Heart left ventricle (tissue), 13 donors: ENCODE results near the gene GAN.

ENCODE experiments used
- CTCF ChIP-seq, 12 donors: fragments of 200-600 bp; sonication (generic) in 4 of 12; IDR thresholded peaks; one replicate each; pipeline versions ENCODE4 v1.5.0 to v1.8.0; 2018 to 2022; ENCODE audit warnings: antibody characterized with exemption in 12 of 12, mild to moderate bottlenecking in 5 of 12
- POLR2A ChIP-seq, 2 donors: fragments of 450-650 bp; IDR thresholded peaks; one replicate each; pipeline ENCODE4 v1.6.1; 2017; ENCODE audit warnings: antibody characterized with exemption in 2 of 2, mild to moderate bottlenecking in 2 of 2, moderate library complexity in 2 of 2
- donor health status: ischemic (EF 13 %, LVEDD 7.1; RV severe dilation, severe dysfunction).
- donor health status: DM: no; HTN: yes; CAD: no.
- donor health status: DM: no; HTN: no; CAD: no.
- donor health status: ischemic (EF 25% LVEDD 6.9; RV normal size, moderate dysfunction).
- donor health status: ischemic (EF 25% LVEDD 5.7; RV mildly dilated, moderate dysfunction).
- donor health status: ischemic (EF 35%, LVEDD 5.7; RV mildly dilated, moderate dysfunction).
- donor health status: nonischemic (EF 11% LVEDD 7.7; RV severe dilation, severe dysfunction).
- donor health status: DM: yes; HTN: yes; CAD: no.
- donor health status: PGD.
- donor health status: ischemic (EF 29% LVEDD 5.4; RV normal size, mild dysfunction).
- donor health status: nonischemic (EF 23%, LVEDD 6.1; RV moderate dilation, normal function).

- no peak for TF ChIP-seq CTCF (IDR thresholded peaks at IDR 0.05)
- no peak for TF ChIP-seq POLR2A (IDR thresholded peaks at IDR 0.05)
Observed at GRCh38 chr16:81369888-81370504, 55.2 kb downstream of the GAN start.
